Mesothelial cell of epicardium (in vitro differentiated cells): ENCODE data around the gene ABCG2. TPM values are rescaled to one million over a fixed set of nuclear protein-coding genes. Genes with fewer than 3 reads are reported as not detected.

Experiments
- DNase-seq, 2 experiments: peaks; one replicate each; pipeline ENCODE4 v3.0.0; 2021; ENCODE audit warnings: low spot score in 2 of 2; ENCODE audit not compliant: unreplicated experiment in 2 of 2
- H3K27ac Mint-ChIP-seq: 2 replicates; pipeline ENCODE4 v1.8.0; 2021; ENCODE audit warnings: mixed read lengths
- H3K27me3 Mint-ChIP-seq: 2 replicates; pipeline ENCODE4 v1.8.0; 2021; ENCODE audit warnings: low read depth, mixed read lengths
- H3K36me3 Mint-ChIP-seq: 2 replicates; pipeline ENCODE4 v1.8.0; 2021; ENCODE audit warnings: mixed read lengths
- H3K4me1 Mint-ChIP-seq: 2 replicates; pipeline ENCODE4 v1.8.0; 2021; ENCODE audit warnings: mixed read lengths
- H3K4me3 Mint-ChIP-seq: 2 replicates; pipeline ENCODE4 v1.8.0; 2021; ENCODE audit warnings: mild to moderate bottlenecking, moderate library complexity, mixed read lengths
- H3K9me3 Mint-ChIP-seq: 2 replicates; pipeline ENCODE4 v1.8.0; 2021; ENCODE audit warnings: mixed read lengths
- CTCF ChIP-seq: fragments of 200-600 bp; sonication (generic); IDR thresholded peaks from one replicate; pipeline ENCODE4 v1.5.0; 2021; ENCODE audit warnings: antibody characterized with exemption; ENCODE audit not compliant: unreplicated experiment
- total RNA-seq: library from RNA; stranded (reverse); gene quantifications from 3 replicates; pipeline ENCODE4 v1.2.1, GENCODE V29; 2021

Gene ABCG2
- total RNA-seq, 1 donor from 2014 or later: 0.92 TPM

GRCh38 chr4:88080626-88081025 lies 77.8 kb downstream of the ABCG2 start:
- no peak for DNase-seq
- no peak overlapping the region for H3K4me3 Mint-ChIP-seq
- H3K36me3 Mint-ChIP-seq: peaks cover 14% of the 10 kb centered on the region
- H3K27ac Mint-ChIP-seq: no peak overlapping the region
- no peaks in the 10 kb centered on the region for H3K27me3 Mint-ChIP-seq
- no peak for TF ChIP-seq CTCF
- H3K9me3 Mint-ChIP-seq: no peaks in the 10 kb centered on the region
- no peaks in the 10 kb centered on the region for H3K4me1 Mint-ChIP-seq

- no peak for TF ChIP-seq CTCF
- H3K27ac Mint-ChIP-seq: no peak overlapping the region
- no peak overlapping the region for H3K4me3 Mint-ChIP-seq
- no peaks in the 10 kb centered on the region for H3K9me3 Mint-ChIP-seq
- H3K4me1 Mint-ChIP-seq: no peaks in the 10 kb centered on the region
- no peaks in the 10 kb centered on the region for H3K27me3 Mint-ChIP-seq
- H3K36me3 Mint-ChIP-seq: peaks cover 28% of the 10 kb centered on the region
- no peak for DNase-seq
Measured at GRCh38 chr4:88078579-88078978, 79.9 kb downstream of the ABCG2 start.

GRCh38 chr4:88077911-88078524 lies 80.4 kb downstream of the ABCG2 start:
- Mint-ChIP-seq H3K4me1 (no peaks in the 10 kb centered on the region), H3K4me3 (no peak overlapping the region)

GRCh38 chr4:88075336-88075735 lies 83.1 kb downstream of the ABCG2 start:
- H3K9me3 Mint-ChIP-seq: peaks cover 14% of the 10 kb centered on the region
- no peak overlapping the region for H3K27ac Mint-ChIP-seq
- peaks cover 48% of the 10 kb centered on the region for H3K36me3 Mint-ChIP-seq
- DNase-seq: no peak
- H3K4me3 Mint-ChIP-seq: no peak overlapping the region
- H3K27me3 Mint-ChIP-seq: no peaks in the 10 kb centered on the region
- H3K4me1 Mint-ChIP-seq: no peaks in the 10 kb centered on the region
- no peak for TF ChIP-seq CTCF

More at GRCh38 chr4:88077911-88078524, 80.4 kb downstream of the ABCG2 start:
- Mint-ChIP-seq H3K36me3 (peaks cover 28% of the 10 kb centered on the region), H3K27ac (no peak overlapping the region), H3K27me3 (no peaks in the 10 kb centered on the region), H3K9me3 (no peaks in the 10 kb centered on the region)
- DNase-seq: no peak
- TF ChIP-seq CTCF: no peak

- Mint-ChIP-seq H3K27me3 (no peaks in the 10 kb centered on the region), H3K4me3 (no peak overlapping the region), H3K36me3 (peaks cover 69% of the 10 kb centered on the region), H3K27ac (no peak overlapping the region), H3K4me1 (no peaks in the 10 kb centered on the region), H3K9me3 (peaks cover 35% of the 10 kb centered on the region)
- DNase-seq: no peak
- no peak for TF ChIP-seq CTCF
Measured at GRCh38 chr4:88070031-88070430, 88.4 kb downstream of the ABCG2 start.

GRCh38 chr4:88064410-88064809 lies 94.0 kb downstream of the ABCG2 start:
- H3K36me3 Mint-ChIP-seq: peaks cover 52% of the 10 kb centered on the region
- no peak for DNase-seq
- no peaks in the 10 kb centered on the region for H3K27me3 Mint-ChIP-seq
- no peak overlapping the region for H3K27ac Mint-ChIP-seq
- no peak for TF ChIP-seq CTCF
- H3K4me3 Mint-ChIP-seq: no peak overlapping the region
- peaks cover 14% of the 10 kb centered on the region for H3K9me3 Mint-ChIP-seq
- no peaks in the 10 kb centered on the region for H3K4me1 Mint-ChIP-seq
